DOHH2 (cell line): ENCODE measurements around the gene RAB6B.

Source experiments
- H3F3A ChIP-seq: fragments of 200-600 bp; sonication (generic), shearing (Covaris generic); 2 replicates; pipeline ENCODE4 v1.6.0; 2016; ENCODE audit warnings: antibody characterized with exemption, mild to moderate bottlenecking; ENCODE audit not compliant: control insufficient read depth, insufficient read depth
- H3K27ac ChIP-seq: fragments of 200-600 bp; sonication (generic); 2 replicates; pipeline ENCODE4 v1.5.1; 2014; ENCODE audit warnings: low read depth, mild to moderate bottlenecking, low read length, moderate library complexity
- H3K27me3 ChIP-seq: fragments of 200-600 bp; sonication (generic); 2 replicates; pipeline ENCODE4 v1.6.1; 2014; ENCODE audit warnings: mild to moderate bottlenecking, low read length, mixed read lengths; ENCODE audit not compliant: control insufficient read depth
- H3K36me3 ChIP-seq: fragments of 200-600 bp; sonication (generic); 2 replicates; pipeline ENCODE4 v1.6.1; 2014; ENCODE audit warnings: mild to moderate bottlenecking, low read length, moderate library complexity, mixed read lengths; ENCODE audit not compliant: control insufficient read depth
- H3K4me1 ChIP-seq: fragments of 200-600 bp; sonication (generic); 2 replicates; pipeline ENCODE4 v1.6.1; 2014; ENCODE audit warnings: mild to moderate bottlenecking, low read length, mixed read lengths; ENCODE audit not compliant: control insufficient read depth
- H3K4me2 ChIP-seq: fragments of 200-600 bp; sonication (generic); 2 replicates; pipeline ENCODE4 v1.6.0; 2014; ENCODE audit warnings: mild to moderate bottlenecking, low read length, moderate library complexity
- H3K4me3 ChIP-seq: fragments of 200-600 bp; sonication (generic); 2 replicates; pipeline ENCODE4 v1.5.1; 2014; ENCODE audit warnings: mild to moderate bottlenecking, low read length, mixed read lengths
- H3K79me2 ChIP-seq: fragments of 200-600 bp; sonication (generic); 2 replicates; pipeline ENCODE4 v1.6.1; 2014; ENCODE audit warnings: mild to moderate bottlenecking, low read length, mixed read lengths; ENCODE audit not compliant: control insufficient read depth
- H3K9me2 ChIP-seq: fragments of 200-600 bp; sonication (generic); replicated peaks from 2 replicates; pipeline ENCODE4 v1.6.1; 2014; ENCODE audit warnings: mild to moderate bottlenecking, low read length, mixed read lengths; ENCODE audit not compliant: control insufficient read depth
- H3K9me3 ChIP-seq: fragments of 200-600 bp; sonication (generic); 2 replicates; pipeline ENCODE4 v1.6.1; 2014; ENCODE audit warnings: antibody characterized with exemption, low read length, mixed read lengths; ENCODE audit not compliant: control insufficient read depth, insufficient read depth
- H4K20me1 ChIP-seq: fragments of 200-600 bp; sonication (generic); 2 replicates; pipeline ENCODE4 v1.6.0; 2014; ENCODE audit warnings: low read depth, mild to moderate bottlenecking, antibody characterized with exemption, low read length, moderate library complexity; ENCODE audit not compliant: control insufficient read depth, insufficient read depth
- CTCF ChIP-seq: fragments of 200-600 bp; sonication (generic); IDR thresholded peaks from one replicate; pipeline ENCODE4 v1.5.1; 2014; ENCODE audit warnings: antibody characterized with exemption, mild to moderate bottlenecking, low read depth, low read length; ENCODE audit not compliant: poor library complexity, severe bottlenecking
- EZH2phosphoT487 ChIP-seq: fragments of 200-600 bp; sonication (generic); IDR thresholded peaks from 2 replicates; pipeline ENCODE4 v1.6.1; 2017; ENCODE audit warnings: borderline replicate concordance, mild to moderate bottlenecking, antibody characterized with exemption, low read length, moderate library complexity, mixed read lengths

The RAB6B gene

DNA sequence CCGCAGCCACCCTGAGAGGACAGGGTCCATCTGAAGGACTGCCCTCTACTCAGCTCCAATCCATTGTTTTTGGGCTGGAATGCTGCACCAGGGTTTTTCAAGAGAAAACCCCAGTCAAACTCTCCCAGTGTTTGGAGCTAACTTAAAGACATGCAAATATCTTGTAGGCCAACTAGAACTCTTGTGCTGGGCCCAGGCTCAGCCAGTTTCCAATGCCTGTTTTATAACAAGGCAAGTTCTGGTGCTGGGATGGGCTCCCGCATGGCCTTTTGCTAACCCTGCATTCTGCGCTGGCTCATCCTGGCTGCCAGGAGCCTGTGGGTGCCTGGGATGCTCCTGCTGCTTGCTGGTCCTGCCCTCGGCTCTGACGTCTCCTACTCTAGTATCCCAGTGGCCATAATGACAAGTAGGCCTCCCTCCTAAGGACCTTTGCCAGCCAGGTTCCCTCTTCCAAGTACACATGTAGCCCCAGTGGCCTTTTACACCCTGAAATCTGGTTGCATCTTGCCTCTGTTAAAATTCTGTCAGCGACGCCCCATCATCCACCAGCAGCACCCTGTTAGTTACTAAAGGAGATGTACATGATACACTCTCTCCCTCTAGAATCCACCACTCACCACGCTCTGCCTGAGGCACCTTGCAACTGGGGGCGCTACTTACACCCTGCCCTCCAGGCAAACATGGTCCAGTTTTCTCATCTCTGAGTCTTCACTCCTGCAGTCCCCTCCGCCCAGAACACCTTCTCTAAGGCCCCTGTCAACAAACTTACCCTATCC, 30.5 kb upstream of the RAB6B start:
- no peaks in the 10 kb centered on the region for H4K20me1 ChIP-seq
- peaks cover 10% of the 10 kb centered on the region for H3K4me1 ChIP-seq
- H3K9me3 ChIP-seq, result no peaks in the 10 kb centered on the region
- H3K9me2 ChIP-seq, result no peaks in the 10 kb centered on the region
- H3K4me2 ChIP-seq, result no peak overlapping the region
- no peaks in the 10 kb centered on the region for H3K36me3 ChIP-seq
- no peak overlapping the region for H3K4me3 ChIP-seq
- H3K27ac ChIP-seq, result no peak overlapping the region
- H3K27me3 ChIP-seq, result peaks cover 21% of the 10 kb centered on the region
- TF ChIP-seq CTCF, result no peak
- TF ChIP-seq EZH2phosphoT487, result no peak
- no peaks in the 10 kb centered on the region for H3K79me2 ChIP-seq
- H3F3A ChIP-seq, result no peaks in the 10 kb centered on the region

- Histone ChIP-seq H3F3A (no peaks in the 10 kb centered on the region), H3K9me3 (no peaks in the 10 kb centered on the region), H3K4me3 (no peak overlapping the region), H3K79me2 (no peaks in the 10 kb centered on the region), H3K27me3 (peaks cover 24% of the 10 kb centered on the region), H3K4me1 (peaks cover 10% of the 10 kb centered on the region), H3K27ac (no peak overlapping the region), H4K20me1 (no peaks in the 10 kb centered on the region), H3K36me3 (no peaks in the 10 kb centered on the region), H3K4me2 (no peak overlapping the region), H3K9me2 (no peaks in the 10 kb centered on the region)
- TF ChIP-seq EZH2phosphoT487 (no peak), CTCF (no peak)
Measured at GRCh38 chr3:133924041-133924440, 28.4 kb upstream of the RAB6B start.

- Histone ChIP-seq H4K20me1 (no peaks in the 10 kb centered on the region), H3K36me3 (no peaks in the 10 kb centered on the region), H3K4me2 (no peak overlapping the region), H3K27me3 (peaks cover 12% of the 10 kb centered on the region; the same call in 1 of the 2 replicates), H3K4me1 (no peaks in the 10 kb centered on the region), H3K27ac (no peak overlapping the region), H3K4me3 (no peak overlapping the region), H3K79me2 (no peaks in the 10 kb centered on the region), H3F3A (no peaks in the 10 kb centered on the region), H3K9me3 (peaks cover 4% of the 10 kb centered on the region; the same call in 1 of the 2 replicates), H3K9me2 (no peaks in the 10 kb centered on the region)
- TF ChIP-seq CTCF (no peak), EZH2phosphoT487 (no peak)
Measured at GRCh38 chr3:133921592-133921991, 25.9 kb upstream of the RAB6B start.
